Activated T-cell treated with anti-CD3 and anti-CD28 coated beads, Interleukin-2, amount 50 U/mL, for 24 hours (primary cell): ENCODE results near the gene DPYSL4.

ENCODE experiments used
- DNase-seq: peaks from one replicate; pipeline ENCODE4 v3.0.0-alpha.2; 2020
- H3K27ac Mint-ChIP-seq: 2 replicates; pipeline ENCODE4 v1.8.0; 2020; ENCODE audit warnings: mild to moderate bottlenecking, mixed read lengths
- H3K27me3 Mint-ChIP-seq: 2 replicates; pipeline ENCODE4 v1.8.0; 2020; ENCODE audit warnings: mixed read lengths
- H3K36me3 Mint-ChIP-seq: 2 replicates; pipeline ENCODE4 v1.8.0; 2020; ENCODE audit warnings: low read depth, mixed read lengths
- H3K4me1 Mint-ChIP-seq: 2 replicates; pipeline ENCODE4 v1.8.0; 2020; ENCODE audit warnings: low read depth, mixed read lengths
- H3K4me3 Mint-ChIP-seq: 2 replicates; pipeline ENCODE4 v1.8.0; 2020; ENCODE audit warnings: mild to moderate bottlenecking, moderate library complexity, mixed read lengths
- H3K9me3 Mint-ChIP-seq: 2 replicates; pipeline ENCODE4 v1.8.0; 2020; ENCODE audit warnings: mixed read lengths

The DPYSL4 gene

GRCh38 chr10:132199268-132199853 lies 12.6 kb downstream of the DPYSL4 start:
- H3K4me1 Mint-ChIP-seq, result no peaks in the 10 kb centered on the region
- no peak for DNase-seq
- H3K36me3 Mint-ChIP-seq, result no peaks in the 10 kb centered on the region
- no peak overlapping the region for H3K27ac Mint-ChIP-seq
- peaks cover 6% of the 10 kb centered on the region for H3K27me3 Mint-ChIP-seq
- H3K4me3 Mint-ChIP-seq, result no peak overlapping the region
- no peaks in the 10 kb centered on the region for H3K9me3 Mint-ChIP-seq

- Mint-ChIP-seq H3K27me3 (peaks cover 2% of the 10 kb centered on the region), H3K4me3 (no peak overlapping the region), H3K9me3 (no peaks in the 10 kb centered on the region), H3K36me3 (no peaks in the 10 kb centered on the region), H3K27ac (no peak overlapping the region), H3K4me1 (no peaks in the 10 kb centered on the region)
- no peak for DNase-seq
Measured at GRCh38 chr10:132199854-132200311, 13.1 kb downstream of the DPYSL4 start.

GRCh38 chr10:132200344-132201110 lies 13.8 kb downstream of the DPYSL4 start:
- Mint-ChIP-seq H3K9me3 (no peaks in the 10 kb centered on the region), H3K27ac (no peak overlapping the region), H3K27me3 (no peaks in the 10 kb centered on the region), H3K4me1 (no peaks in the 10 kb centered on the region), H3K4me3 (no peak overlapping the region), H3K36me3 (no peaks in the 10 kb centered on the region)
- no peak for DNase-seq

DNA sequence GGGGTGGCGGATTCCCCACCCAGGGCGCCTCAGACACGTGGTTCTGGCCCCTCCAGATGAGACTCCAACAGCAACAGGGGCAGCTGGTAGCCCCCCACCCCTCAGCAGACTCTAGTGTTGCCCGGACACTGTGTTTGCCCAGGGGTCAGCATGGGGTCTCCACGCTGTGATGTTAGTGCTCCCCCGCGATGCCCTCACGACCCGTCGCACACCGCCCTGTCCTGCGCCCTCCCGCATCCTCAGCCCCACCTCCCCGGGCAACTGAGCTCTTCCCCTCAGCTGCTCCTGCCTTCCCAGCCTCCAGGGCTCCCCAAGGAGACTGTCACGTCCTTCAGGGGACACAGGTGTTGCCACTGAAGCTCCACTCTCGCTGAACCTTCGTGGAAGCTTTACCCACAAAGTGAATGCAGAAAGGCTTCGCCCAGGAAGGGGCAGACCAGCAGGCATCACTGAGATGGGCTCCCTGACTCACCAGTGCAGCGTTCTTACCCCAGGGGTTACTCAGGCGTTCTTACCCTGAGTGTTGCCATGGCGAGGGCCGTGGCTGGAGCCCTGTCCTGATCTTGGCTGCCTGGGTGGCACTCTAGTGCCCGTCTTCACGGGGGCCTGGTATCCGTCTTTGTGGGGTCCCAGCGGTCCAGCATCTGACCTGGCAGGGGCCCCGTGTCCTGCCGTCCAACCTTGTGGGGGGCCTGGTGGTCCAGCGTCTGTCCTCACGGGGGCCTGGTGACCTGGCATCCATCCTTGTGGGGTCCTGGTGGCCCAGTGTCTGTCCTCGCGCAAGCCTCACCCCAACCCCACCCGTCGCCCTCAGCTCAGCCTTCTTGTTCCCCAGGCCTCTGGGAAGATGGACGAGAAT lies 14.6 kb downstream of the DPYSL4 start:
- no peak overlapping the region for H3K4me3 Mint-ChIP-seq
- no peak for DNase-seq
- H3K9me3 Mint-ChIP-seq, result no peaks in the 10 kb centered on the region
- no peaks in the 10 kb centered on the region for H3K36me3 Mint-ChIP-seq
- H3K4me1 Mint-ChIP-seq, result no peaks in the 10 kb centered on the region
- H3K27ac Mint-ChIP-seq, result no peak overlapping the region
- no peaks in the 10 kb centered on the region for H3K27me3 Mint-ChIP-seq

GRCh38 chr10:132202070-132202970 lies 15.6 kb downstream of the DPYSL4 start:
- no peak for DNase-seq
- no peak overlapping the region for H3K4me3 Mint-ChIP-seq
- H3K27me3 Mint-ChIP-seq, result no peaks in the 10 kb centered on the region
- H3K9me3 Mint-ChIP-seq, result no peaks in the 10 kb centered on the region
- no peak overlapping the region for H3K27ac Mint-ChIP-seq
- H3K36me3 Mint-ChIP-seq, result no peaks in the 10 kb centered on the region
- no peaks in the 10 kb centered on the region for H3K4me1 Mint-ChIP-seq

DNA sequence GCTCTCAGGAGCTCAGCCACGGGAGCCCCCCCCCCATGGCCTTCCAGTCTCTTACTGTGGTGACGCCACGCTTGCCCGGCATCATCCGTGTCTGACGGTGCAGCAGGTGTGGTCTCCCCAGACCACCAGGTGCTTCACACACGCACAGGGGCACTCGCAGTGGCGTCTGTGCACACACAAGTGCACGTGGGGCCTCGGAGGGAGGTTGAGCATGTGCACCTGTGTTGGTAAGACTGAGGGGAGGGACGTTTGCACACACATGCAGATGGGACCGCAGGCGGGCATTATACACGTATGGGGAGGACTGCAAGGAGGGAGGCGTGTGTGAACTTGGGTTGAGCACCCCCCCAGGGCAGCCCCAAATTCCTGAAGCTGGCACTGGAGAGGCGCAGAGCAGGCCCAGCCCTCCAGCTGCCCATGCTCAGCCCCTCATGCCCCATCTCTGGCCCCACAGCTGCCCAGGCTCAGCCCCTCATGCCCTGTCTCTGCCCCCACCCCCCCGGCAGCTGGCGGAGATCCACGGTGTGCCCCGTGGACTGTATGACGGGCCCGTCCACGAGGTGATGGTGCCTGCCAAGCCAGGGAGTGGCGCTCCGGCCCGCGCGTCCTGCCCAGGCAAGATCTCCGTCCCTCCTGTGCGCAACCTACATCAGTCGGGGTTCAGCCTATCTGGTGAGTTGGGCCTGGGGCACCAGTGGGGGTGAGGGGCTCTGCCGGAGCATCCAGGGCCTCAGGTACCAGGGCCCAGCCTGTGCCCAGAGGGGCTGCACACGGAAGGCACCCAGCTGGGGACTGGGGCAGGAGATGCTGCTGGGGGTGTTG lies 16.7 kb downstream of the DPYSL4 start:
- H3K9me3 Mint-ChIP-seq, result no peaks in the 10 kb centered on the region
- H3K4me1 Mint-ChIP-seq, result no peaks in the 10 kb centered on the region
- H3K27me3 Mint-ChIP-seq, result no peaks in the 10 kb centered on the region
- no peak overlapping the region for H3K4me3 Mint-ChIP-seq
- H3K27ac Mint-ChIP-seq, result no peak overlapping the region
- H3K36me3 Mint-ChIP-seq, result no peaks in the 10 kb centered on the region
- no peak for DNase-seq

- DNase-seq, result no peak
- Mint-ChIP-seq H3K36me3 (no peaks in the 10 kb centered on the region), H3K4me1 (no peaks in the 10 kb centered on the region), H3K4me3 (no peak overlapping the region), H3K27ac (no peak overlapping the region), H3K9me3 (no peaks in the 10 kb centered on the region), H3K27me3 (no peaks in the 10 kb centered on the region)
Measured at GRCh38 chr10:132204078-132204780, 17.5 kb downstream of the DPYSL4 start.

DNA sequence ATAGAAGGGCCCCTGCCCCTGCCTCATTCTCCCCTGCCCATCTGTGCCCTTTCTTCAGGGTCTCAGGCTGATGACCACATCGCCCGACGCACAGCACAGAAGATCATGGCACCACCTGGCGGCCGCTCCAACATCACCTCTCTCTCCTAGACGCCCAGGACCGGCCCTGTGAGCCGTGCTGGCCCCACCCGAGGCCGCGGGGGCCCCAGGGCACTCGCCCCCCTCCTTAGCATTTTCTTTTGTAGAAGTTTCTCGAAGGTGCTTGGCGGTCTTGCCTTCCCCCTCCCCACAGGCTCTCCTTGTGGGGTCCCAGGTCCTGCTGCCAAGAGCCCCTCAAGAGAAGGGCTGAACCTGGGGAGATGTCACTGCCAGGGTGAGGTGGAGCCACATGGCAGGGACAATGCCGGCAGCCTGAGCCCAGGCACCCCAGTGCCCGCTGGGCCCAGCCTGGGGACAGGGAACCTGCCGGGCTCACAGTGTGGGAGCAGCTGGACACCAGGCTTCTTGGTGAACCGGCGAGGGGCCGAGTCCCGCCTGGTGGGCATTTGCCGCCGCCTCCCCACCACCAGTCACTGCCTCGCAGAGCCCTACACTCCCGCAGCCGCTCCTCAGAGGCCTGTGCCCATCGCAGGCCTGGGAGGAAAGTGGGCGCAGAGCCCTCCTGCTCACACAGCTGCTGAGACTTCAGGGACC lies 18.2 kb downstream of the DPYSL4 start:
- Mint-ChIP-seq H3K4me1 (no peaks in the 10 kb centered on the region), H3K27ac (no peak overlapping the region), H3K4me3 (no peak overlapping the region), H3K36me3 (no peaks in the 10 kb centered on the region), H3K9me3 (no peaks in the 10 kb centered on the region), H3K27me3 (no peaks in the 10 kb centered on the region)
- no peak for DNase-seq

DNA sequence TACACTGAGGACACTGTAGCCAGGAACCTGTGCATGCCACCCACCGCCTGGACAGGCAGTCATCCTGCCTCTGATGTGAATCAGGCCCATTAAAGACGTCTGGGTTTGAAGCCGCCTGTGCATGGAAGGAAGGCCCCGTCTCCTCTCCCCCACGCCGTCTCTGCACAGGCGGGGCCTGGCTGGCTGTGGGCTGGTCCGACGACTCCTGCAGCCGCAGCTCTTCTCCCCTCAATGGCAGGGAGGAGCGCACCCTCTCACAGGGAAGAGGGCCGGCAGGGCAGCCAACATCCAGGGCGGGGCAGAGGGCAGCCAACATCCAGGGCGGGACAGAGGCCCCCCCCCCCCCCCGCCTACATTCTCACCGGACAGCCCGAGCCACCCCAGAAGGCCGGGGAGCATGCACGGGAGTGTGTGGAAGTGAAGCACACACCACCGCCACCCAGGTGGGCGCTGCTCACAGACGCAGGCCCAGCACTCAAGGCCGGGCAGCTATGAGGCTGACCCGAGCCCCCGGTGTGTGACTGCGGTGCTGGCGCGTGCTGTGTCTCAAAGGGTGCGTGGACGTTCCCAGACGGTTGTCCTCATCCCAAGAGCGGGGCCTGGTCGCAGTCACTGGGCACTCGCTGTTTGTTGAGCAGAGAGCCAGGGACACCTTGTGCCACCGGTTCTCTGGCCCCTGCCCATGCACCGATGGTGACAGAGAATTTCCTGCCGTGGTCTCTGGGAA lies 19.1 kb downstream of the DPYSL4 start:
- H3K9me3 Mint-ChIP-seq, result no peaks in the 10 kb centered on the region
- H3K4me1 Mint-ChIP-seq, result no peaks in the 10 kb centered on the region
- no peak overlapping the region for H3K4me3 Mint-ChIP-seq
- no peak for DNase-seq
- no peaks in the 10 kb centered on the region for H3K36me3 Mint-ChIP-seq
- no peaks in the 10 kb centered on the region for H3K27me3 Mint-ChIP-seq
- H3K27ac Mint-ChIP-seq, result no peak overlapping the region

- no peak overlapping the region for H3K4me3 Mint-ChIP-seq
- no peaks in the 10 kb centered on the region for H3K27me3 Mint-ChIP-seq
- no peak for DNase-seq
- H3K4me1 Mint-ChIP-seq, result no peaks in the 10 kb centered on the region
- H3K9me3 Mint-ChIP-seq, result no peaks in the 10 kb centered on the region
- H3K36me3 Mint-ChIP-seq, result no peaks in the 10 kb centered on the region
- H3K27ac Mint-ChIP-seq, result no peak overlapping the region
Measured at GRCh38 chr10:132206377-132206745, 19.6 kb downstream of the DPYSL4 start.

- H3K36me3 Mint-ChIP-seq, result no peaks in the 10 kb centered on the region
Measured at GRCh38 chr10:132206806-132207535, 20.2 kb downstream of the DPYSL4 start.

More at GRCh38 chr10:132206806-132207535, 20.2 kb downstream of the DPYSL4 start:
- no peak for DNase-seq
- Mint-ChIP-seq H3K27me3 (no peaks in the 10 kb centered on the region), H3K4me1 (no peaks in the 10 kb centered on the region), H3K9me3 (no peaks in the 10 kb centered on the region), H3K27ac (no peak overlapping the region), H3K4me3 (no peak overlapping the region)
